ENCODE results near the gene FUBP3.

The FUBP3 gene

DNA sequence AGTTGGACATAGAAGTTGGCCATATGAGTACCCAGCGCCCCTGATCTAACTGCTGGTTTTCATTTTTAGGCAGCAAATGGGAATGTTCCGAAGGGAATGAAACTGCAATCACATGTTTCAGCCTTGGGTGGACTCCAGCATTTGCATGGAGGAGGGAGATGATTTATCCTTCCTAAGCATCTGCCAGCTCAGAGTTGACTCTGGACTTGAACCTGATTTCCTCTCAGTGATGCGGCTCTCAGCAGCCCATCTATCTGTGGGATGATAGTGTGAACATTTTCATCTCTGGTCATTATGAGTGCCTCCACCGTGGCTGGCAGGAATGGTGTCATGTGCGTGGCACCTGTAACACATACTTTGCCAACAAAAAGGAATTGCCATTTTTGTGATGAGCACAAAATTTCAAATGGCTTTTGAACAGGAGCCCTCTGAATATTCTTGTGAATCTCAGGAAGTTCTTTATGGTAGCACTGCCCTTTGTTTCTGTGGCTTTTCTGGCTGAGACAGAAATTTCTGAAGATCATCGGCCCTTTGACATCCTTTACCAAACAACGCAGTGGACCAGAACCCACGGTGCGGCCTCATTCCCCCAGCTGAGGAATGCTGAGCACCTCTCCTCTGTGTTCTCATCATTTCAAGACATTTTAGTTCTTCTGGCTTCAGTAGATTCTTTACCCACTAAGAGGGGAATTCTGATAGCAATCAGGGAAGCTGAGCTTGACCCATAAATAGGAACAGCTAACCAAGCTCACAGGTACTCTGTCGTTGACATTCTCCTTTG, 28.5 kb downstream of the FUBP3 start:
- DNase-seq (ENCODE audit: low read depth in 3 of 3), result no peak

DNA sequence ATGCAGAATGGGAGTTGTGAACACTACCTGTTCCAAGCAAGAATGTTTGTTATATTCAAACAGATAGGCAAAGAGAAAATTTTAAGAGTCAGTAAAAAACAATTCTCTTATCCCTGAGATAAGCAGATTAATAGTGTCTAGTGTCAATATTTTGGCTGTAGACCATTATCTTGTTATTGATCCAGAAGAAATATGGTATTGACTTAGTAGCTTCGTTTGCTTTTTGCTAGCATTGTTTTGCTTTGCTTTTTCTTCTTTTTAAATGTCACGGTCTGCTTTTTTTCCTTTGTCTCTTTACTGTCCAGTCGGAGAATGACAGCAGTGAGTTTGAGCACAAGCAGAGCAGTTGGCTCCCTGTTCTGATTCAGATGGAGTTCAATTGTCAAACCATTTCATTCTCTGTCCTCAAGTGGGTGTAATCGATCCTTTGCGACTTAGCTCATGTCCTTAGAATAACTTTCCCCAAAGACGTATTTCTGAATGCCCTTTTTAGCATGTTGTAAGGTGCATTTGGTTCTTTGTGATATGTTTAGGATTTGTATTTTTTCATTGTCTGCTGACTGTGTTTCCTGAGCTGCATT, 29.3 kb downstream of the FUBP3 start:
- DNase-seq (ENCODE audit: low read depth in 3 of 3), result no peak

DNA sequence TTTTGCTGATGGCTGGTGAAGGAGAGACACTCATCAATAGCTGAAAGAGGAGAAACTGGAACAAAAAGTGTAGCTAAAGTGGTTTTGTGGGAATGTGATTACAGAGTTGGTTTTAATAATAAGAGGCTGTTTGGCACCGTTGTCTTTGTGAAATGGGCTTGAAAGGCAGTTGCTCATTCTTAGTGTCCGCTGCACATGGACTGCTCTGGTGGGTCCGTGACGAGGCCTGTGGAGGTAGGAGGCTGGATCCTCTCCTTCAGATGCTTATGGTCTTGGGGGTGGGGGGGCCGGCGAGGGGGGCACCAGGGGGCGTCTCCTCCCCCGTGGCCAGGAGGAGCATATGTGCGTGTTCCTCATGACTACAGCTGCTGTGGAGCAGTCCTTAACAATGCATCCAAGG, 29.8 kb downstream of the FUBP3 start:
- DNase-seq (ENCODE audit: low read depth in 3 of 3), result no peak

DNA sequence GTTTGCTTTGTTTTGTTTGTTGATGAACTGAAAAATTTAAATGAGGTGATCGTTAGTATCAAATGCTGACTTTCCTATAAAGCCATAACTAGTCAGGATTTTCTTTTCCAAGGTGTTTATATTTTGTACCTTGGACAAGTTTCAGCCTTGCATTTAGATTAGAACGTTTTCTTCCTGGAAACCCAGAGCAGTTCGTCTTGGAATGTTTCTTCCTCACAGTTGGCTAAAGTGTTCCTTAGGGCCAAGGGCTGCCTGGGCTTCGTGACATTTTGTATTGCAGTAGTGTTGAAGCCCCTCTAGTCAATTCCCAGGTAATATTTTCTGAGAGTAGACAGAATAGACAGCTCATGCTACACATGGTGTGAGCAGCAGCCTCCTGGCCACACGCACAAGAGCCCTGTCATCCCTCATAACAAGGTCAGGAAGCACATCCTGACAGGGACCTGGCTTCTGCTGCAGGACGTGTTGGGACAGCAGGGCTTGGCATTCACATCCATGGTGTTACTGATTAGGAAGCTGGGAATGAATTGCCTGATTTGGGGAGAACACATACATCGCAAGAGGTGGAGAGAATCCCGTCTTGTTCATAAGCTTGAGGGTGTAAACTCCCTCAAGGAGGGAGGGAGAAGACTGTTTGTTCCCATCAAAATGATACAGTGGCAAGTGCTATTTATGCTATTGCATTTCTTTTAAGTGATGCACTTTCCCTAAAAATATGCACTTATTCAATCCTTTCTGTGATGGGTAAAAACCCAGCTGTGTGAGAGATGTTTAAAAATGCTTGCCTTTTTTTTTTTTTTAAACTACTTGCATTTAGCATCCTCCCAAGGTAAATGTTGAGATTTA, 31.7 kb downstream of the FUBP3 start:
- DNase-seq (ENCODE audit: low read depth in 3 of 3), result no peak

DNA sequence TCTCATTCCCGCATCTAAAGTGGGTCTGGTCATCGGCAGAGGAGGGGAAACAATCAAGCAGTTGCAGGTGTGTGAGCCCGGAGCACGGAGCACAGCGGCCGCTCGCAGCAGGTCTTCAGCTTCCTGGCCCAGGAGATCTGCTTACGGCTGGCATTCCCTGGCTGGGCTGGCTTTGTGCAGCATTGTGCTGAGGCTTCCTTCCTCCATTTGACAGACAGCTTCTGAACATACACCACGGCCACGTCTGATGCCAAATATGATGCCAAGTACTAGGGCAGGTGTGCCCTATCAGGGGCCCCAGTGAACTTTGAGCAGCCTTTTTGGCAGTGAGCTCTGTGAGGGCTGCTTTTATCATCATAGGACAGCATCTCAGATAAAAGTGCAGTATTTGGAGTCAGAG, 37.1 kb downstream of the FUBP3 start:
- no peak for DNase-seq (ENCODE audit: low read depth in 3 of 3)

DNA sequence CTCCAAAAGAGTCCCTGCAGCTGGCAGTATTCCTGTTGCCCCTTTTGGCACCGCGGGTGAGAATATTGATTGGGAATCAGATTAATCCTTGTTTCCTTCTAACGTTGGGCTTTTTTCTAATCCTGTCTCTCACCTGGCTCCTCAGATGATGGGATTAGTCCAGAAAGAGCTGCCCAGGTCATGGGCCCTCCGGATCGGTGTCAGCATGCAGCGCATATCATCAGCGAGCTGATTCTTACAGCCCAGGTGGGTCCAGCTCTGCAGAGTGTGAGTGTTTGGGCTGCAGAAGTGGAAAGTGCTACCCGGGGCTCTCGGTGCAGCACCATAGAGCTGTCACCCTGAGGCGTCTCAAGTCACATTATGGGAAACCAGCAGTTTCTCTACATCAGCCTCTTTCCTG, 44.1 kb downstream of the FUBP3 start:
- no peak for DNase-seq (ENCODE audit: low read depth in 3 of 3)

DNA sequence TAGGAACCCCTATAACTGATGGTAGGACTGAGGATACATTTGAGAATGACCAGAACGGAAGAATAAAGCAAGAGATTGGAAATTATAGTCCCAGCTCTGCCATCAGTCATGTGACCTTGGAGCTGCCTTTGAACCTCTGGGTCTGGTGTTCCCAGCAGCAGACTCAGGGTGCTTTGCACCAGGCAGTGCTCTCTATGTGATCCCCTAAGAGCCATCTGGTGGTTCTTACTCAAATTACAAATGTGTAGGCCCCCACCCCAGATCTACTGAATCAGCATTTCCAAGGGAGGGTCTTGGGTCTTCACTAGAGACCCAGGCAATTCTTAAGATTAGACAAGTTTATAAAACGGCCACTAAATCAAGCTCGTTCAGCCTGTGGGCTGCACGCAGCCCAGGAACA, 44.8 kb downstream of the FUBP3 start:
- no peak for DNase-seq (ENCODE audit: low read depth in 3 of 3)

DNA sequence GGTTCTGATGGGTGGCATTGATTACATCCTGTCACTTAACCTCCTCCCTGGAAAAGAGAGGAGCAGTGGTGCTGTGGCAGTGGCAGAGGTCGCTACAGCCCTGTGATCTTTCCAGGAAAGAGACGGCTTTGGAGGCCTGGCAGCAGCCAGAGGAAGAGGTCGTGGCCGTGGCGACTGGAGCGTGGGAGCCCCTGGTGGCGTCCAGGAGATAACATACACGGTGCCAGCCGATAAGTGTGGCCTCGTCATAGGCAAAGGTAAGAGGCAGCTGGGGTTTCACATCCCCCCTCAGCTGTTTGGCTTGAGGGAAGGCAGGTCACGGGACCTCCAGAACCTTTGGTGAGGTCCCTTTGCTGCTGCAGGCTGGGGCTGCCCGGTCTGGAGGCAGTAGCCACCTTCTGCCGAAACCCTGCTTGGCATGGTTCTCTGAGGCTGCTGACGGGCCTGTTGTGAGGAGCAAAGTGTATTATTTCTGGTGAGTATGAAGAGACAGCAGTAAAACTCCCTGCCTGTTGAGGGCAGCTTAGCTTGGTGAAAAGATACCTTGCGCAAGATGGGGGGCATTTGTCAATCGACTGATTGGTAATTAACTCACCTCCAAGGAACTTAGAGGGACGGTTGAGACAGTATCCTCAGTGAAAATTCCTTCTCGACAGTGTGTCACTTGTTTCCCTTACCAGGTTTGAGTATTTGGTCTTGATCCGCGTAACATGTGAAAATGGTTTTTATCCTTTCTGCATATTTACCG, 47.0 kb downstream of the FUBP3 start:
- no peak for DNase-seq (ENCODE audit: low read depth in 3 of 3)

DNA sequence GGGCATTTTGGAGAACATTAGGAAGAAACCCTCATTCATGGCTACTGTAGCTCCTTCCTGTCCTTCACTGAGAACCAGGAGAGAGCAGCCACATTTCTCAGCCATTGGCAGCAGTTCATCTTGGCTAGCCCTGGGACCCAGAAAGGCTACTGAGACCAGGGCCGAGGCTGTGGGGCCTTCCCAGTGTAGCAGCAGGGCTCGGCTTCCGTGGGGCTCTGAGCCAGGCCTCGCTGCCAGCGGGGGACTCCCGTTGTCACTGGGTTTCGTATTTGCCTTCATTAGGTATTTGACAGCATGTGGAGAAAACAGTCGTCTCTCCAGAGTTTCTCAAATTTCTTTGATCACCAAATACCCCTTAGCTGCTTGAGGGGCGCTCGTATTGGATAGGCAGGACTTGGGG, 47.7 kb downstream of the FUBP3 start:
- no peak for DNase-seq (ENCODE audit: low read depth in 3 of 3)

DNA sequence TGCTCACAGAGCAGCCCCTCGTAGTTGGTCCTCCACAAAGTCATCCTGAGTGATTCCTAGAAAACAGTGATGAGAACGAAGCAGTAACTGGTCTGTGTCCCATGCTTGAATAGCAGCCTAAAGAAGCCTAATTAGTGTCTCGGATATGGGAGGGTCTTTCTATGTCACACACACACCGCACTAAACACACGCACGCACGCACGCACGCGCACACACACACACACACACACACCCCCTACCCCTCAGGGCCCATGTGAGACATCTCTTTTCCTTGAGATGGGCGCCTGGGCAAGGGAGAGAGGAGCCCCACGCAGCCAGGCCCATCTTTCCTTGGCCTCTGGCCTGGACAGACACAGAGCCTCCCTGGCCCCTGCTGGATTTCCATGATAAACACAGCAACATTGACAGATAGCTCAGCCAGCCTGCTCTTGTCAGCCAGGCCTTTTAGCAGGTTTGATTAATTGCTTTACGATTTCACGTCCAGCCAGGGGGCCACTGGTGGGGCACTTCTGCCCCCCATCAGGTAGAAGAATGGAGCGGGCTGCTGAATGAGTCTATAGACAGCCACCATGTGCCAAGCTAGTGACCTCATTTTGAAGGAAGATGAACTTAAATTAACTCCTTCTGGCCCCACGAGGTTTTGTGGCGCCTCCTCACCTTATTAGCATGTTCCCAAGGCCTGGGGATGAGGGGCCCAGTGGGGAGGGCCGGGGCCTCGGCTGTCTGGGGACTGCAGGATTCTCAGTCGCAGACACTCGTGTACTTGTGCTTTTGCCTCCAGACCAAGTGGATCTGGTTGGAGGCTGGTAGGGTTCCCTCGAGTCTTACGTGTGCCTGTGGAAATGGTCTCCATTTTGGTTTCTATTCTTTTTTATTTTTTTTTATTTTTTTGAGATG, 48.8 kb downstream of the FUBP3 start:
- no peak for DNase-seq (ENCODE audit: low read depth in 3 of 3)

DNA sequence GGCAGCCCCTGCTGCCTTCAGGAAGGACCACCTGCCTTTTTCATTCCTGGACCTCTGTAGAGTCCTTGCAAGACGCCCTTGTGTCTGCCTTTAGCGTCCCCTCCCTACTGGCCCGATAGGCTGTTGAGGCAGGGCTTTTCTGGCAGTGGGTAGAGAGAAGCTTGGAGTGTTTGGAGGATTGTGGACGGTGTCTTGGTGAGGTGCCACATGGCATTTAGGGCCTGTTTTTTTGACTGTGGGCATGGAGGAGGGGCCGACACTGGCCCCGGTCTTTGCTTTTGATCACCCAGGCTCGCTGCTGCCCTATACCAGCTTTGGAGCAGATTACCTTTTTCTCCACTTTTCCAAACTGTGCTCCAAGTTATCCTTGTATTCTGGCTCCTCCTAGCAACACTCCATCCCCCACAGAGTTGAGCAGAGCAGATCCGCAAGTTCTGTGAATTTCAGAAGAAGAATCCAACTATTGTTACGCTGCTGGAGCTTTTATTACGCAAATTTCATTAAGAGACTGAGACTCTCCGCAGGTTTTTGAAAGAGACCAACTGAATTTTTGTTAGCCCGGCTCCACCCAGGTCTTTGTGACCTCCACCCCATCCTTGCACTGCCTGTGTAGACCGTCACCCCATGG, 50.2 kb downstream of the FUBP3 start:
- no peak for DNase-seq (ENCODE audit: low read depth in 3 of 3)

DNA sequence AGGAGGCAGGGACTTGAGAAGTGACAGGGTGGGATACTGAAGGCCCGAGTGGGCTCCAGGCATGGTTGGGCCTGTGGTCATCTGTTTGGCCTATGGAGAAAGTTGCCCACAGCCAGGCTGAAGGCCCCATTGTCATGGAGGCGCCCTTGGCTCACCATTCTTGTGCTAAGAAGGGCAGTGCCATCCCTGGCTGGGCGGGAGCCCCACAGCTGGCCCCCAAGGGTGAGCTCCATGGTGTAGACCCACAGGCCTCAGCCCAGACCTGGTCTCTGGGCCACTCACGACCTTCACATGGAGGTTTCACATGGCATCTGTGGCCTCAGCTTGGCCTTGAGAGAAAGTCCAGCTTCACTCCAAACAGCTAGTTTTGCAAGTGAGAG, 50.7 kb downstream of the FUBP3 start:
- no peak for DNase-seq (ENCODE audit: low read depth in 3 of 3)

DNA sequence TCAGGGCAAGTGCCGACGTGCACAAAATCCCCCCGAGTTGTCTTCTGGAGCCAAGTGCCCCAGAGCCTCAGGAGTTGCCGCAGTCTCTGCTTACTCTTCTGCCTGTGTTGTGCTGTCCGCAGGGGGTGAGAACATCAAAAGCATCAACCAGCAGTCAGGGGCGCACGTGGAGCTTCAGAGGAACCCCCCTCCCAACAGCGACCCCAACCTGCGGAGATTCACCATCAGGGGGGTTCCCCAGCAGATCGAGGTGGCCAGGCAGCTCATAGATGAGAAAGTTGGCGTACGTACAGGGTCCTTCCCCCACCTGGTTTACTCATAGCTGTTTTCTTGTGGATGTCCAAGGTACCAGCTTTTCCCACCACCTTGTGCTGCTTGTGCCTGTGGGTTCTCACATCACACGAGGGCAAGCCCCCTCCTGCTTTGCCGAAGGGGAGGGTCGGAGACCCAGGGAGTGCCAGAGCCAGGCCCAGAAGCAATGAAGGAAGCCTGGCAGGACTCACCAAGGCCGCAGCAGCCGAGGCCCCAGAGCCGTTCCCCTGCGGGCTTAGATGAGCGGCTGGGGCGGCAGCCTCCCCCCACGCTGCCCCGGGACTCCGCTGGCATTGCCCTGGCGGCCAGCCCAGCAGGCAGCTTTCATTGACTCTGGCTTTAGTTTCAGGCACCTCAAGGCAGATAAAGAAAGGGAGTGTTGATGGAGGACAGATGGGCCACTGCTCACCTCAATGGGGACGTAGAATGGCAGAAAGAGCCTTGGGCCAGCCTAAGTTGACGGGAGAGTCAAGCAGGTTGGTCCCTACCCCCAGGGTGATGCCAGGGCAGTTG, 51.3 kb downstream of the FUBP3 start:
- DNase-seq (ENCODE audit: low read depth in 3 of 3), result no peak

DNA sequence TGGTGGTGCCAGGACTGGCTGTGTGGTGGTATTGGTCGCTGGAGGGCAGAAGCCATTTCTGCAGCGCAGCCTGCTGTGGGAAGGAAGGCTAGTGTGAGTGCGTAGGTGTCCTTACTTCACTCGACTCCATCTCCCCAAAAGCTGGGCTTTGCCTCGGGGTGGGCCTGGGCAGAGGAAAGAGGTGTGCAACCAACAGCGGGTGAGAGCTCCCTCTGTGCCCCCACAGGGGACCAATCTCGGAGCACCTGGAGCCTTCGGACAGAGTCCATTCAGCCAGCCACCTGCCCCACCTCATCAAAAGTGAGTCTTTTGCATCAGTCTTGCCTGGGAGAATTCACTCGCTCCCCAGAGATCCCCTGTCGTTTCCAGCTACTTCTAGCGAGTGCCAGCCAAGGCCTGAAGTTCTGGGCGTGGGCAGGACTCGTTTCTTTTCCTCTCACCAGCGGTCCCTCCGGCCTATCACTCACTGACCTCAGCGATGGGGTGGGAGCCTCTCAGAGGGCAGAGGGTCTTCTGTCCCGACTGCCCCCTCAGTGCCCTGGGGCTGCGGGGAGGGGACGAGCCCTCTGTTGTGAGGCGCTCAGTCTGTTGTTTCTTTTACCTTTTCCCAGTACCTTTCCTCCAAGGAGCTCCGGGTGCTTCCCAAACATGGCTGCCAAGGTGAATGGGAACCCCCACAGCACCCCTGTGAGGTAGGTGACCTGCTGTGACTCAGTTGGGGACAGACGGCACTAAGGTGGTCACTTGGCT, 52.1 kb downstream of the FUBP3 start:
- DNase-seq (ENCODE audit: low read depth in 3 of 3), result no peak

DNA sequence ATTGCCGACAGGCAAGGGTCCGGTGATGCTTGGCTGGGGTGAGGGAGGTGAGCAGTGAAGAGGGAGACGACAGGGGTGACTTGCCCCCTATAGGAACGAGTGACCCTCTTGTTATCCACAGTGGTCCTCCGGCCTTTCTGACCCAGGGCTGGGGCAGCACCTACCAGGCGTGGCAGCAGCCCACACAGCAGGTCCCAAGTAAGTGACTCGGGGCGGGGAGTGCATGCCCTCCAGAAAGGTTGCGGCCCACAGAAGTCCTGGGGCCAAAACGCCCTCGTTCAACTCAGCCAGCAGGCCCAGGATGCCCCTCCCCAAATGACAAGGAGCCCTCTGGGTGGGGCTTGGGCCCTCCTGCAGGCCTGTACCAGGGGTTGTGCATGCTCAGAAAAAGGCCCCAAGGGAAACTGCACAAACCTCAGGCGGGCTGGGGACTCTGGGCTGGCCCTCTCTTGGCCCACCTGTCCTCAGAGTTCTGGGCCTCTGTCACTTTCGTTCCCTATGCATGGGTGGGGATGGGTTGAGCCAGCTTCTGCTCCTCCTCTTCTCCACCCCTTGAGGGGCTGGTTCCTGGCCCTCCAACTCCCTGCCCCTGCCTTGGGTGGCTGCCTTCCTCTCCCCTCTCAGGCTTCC, 52.8 kb downstream of the FUBP3 start:
- no peak for DNase-seq (ENCODE audit: low read depth in 3 of 3)

DNA sequence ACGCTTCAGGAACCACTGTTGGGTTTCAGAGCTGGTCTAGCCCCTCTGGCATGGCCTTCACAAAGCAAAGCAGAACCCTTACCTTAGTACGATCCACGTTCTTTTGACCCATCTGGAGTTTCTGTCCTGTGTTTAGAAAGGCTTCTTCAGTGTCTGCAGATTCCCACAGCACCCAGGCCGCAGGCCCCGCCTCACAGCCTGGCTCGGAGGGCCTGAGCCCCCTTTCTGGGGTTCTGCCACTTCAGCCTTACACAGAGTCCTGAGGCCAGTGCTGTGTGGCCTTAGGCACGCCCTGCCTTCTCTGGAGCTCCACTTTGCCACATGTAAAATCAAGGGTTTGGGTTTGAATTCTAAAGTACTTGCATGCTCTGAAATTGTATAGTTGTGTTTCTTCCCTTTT, 53.5 kb downstream of the FUBP3 start:
- no peak for DNase-seq (ENCODE audit: low read depth in 3 of 3)

DNA sequence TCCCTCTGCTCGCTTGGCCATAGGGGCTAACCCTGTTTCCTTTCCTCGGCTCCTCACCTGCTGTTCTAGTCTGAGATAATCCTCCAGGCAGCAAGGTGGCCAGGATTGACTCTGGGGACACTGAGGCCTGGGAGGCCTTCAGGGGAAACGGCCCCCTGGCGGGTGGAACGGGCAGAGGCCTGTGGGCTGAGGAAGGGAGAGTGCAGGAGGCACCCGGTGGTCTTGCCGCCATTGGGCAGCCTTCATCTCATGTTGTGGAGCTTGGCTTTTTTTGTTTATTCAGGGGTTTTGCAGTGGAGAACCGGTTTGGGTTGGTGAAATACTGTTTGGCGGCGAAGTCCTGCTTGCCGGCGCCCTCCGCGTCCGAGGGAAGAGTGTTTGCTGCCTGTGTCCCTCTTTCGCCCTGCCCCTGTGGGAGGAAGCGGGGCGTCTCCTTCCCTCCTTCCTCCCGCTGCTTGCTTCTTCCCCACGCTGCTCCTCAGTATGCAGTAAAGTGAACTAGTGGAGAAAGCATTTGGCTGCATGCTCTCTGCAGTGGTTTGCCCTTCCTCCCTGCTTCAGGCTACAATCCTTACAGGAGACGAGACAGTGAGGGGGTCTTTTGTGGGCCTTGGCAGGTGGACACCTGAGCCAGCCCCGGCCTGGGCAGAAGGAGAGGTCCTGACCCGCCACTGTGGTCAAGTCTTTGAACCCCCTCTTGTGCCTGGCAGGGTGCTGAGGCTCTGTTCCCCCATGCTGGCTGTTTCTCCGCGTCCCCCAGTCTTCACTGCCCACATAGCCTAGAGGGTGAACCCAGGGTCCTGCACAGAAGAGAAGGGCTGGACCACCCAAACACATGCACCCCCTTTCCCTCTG, 54.2 kb downstream of the FUBP3 start:
- DNase-seq (ENCODE audit: low read depth in 3 of 3), result no peak
